Amygdala (tissue), 56 donors: ENCODE measurements around the gene SEMA7A.
"Not testable (repeated sequence)": the region's sequence is repeated elsewhere in the genome, so short reads cannot be mapped to it uniquely, and the experiment has no call there.

Source experiments
- DNase-seq, 56 donors: peaks; one replicate each; lab custom pipeline; 2025; lab: John Stamatoyannopoulos, UW

The SEMA7A gene

GRCh38 chr15:74390647-74391288 is 43.0 kb downstream of the SEMA7A start:
- DNase-seq, result no peak

- DNase-seq, result not testable (repeated sequence)
These were observed 43.6 kb downstream of the SEMA7A start for GRCh38 chr15:74390049-74390646.

DNA sequence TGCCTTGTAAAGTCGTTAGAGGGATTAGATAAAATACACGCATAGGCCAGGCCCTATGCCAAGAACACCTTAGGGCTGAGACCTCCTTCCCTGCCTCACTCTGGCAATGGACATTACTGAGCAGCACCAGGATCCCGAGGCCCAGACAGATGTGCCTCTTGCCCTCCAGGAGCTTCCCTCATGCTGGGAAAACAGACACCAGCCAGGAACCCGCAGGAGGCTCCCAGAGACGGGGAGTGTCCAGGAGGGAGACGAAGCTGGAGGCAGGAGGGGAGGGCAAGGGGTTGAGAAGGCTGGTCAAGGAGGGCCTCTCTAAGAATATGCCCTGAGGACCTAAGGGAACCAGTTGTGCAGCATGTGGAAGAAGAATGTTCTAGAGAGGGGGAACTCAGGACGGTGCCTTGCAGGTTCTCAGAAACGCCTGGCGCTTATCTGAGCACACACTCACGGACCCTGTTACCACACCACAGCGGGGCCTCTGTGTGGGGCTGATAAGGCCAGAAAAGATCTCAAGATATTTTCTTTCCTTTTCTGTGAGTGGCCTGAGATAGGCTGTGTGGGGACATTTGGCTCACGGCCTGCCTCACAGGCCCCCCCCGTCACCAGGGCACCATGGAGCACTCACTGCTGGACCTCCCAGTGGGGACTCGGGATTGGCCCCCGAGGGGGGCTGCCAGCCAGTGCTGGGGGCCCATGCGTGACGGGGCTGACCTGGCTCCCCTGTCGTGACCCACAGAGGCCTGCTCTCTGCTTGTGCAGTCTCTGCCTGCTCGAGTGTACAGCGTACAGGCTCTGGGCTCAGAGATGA is 44.3 kb downstream of the SEMA7A start:
- DNase-seq, result no peak

- DNase-seq, result no peak
These were observed 45.3 kb downstream of the SEMA7A start for GRCh38 chr15:74388363-74388951.

GRCh38 chr15:74387621-74388362 is 46.0 kb downstream of the SEMA7A start:
- DNase-seq, result no peak

DNA sequence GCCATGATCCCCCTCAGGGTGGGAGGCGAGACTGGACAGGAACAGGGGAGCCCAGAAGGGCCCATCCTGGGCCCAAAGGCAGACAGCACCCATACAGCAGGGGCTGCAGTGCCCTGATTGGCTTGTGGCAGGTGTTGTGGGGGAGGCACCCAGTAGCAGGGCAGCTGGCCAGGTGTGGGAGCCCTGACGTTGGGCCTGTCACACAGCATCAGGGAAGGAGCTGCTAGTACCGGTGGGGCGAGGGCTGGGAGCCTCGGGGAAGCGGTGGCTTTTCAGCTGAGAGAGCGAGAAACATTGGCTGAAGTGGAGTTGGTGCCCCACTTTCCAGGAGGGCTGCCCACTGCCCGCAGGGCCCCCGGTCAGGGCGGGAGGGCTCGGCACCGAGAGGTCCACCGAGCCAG is 46.6 kb downstream of the SEMA7A start:
- no peak for DNase-seq

DNA sequence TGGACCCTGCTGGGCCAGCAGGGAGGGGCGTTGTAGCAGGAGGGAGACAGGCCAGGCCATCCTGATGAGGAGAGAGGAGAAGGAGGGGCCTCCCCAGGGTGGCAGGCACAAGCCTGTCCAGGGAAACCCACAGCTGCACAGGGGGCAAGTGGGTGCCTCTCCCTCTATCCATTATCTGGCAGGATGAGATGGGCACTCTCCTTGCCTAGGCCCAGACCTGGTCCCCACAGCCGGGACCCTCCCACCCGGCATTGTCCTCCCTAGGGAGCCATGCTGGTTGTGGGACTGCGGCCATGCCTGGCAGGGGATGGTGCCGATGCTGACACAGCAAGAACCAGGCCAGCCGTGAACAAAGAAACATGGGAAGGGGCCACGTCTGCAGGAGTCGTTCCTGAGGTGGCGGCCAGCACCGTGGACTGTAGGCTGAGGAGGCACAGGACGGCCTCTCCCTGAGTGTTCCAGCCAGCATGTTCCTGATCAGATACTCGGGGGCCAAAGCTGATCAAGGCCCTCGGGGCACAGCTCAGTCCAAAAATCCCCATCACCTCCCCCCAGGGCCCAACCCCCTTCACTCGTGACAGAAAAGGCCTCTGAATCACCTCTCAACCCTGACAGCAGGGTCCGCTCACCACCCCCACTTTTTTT is 47.1 kb downstream of the SEMA7A start:
- DNase-seq, result no peak

GRCh38 chr15:74385733-74386132 is 48.0 kb downstream of the SEMA7A start:
- no peak for DNase-seq

GRCh38 chr15:74384881-74385643 is 48.7 kb downstream of the SEMA7A start:
- no peak for DNase-seq

DNA sequence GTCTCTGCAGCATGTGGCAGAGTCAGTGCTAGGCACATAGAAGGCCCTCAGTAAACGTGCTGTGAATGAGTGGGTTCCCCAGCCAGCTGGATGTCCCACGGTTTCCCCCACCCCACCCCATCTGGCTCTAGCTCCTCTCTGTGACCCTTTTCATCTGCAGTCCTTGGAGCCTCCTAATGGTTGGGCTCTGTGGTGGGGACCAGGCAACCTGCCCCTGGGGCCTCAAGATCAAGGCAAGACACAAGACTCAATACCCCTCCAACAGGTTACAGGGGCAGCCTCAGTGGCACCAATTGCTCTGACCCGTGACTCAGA is 49.2 kb downstream of the SEMA7A start:
- no peak for DNase-seq

DNA sequence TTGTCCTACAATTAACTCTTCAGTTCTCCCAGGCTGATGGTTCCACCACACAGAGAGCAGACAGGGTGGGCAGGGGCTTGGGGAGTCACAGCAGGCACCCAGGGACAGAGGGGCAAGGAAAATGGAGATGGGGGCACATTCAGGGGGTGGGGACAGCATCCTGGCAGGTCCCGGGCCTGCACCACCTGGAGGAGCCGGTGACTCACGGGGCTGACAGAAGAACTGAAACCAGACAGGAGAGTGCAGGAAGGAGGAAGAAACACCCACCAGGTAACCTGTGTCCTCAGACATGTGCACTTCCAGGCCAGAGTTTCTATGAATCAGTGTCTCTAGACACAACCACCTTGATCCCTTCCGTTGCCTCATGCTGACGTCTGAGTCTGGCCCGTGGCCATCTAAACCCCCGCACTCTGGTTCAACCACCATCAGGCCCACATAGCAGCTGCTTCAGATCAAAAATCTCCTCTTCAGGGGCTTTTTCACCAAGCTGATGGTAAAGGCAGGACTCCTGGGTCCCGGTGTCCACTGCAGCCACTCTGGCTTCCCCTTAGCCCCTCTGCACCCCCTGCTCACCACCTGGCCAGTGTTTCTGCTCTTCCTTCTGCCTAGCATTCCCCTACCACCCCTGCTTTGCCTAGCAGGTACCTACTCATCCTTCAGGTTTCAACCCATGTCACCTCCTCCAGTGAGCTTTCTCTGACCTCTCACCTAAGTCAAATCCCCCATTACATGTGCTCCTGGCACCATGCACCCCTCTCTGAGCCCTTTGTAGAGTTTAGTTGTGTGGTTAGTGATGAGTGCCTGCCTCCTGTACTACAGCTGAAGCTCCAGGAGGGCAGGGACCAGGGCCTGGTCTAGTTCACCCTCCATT is 49.8 kb downstream of the SEMA7A start:
- DNase-seq, result peak in 4 of 56 donors; percentile 14 to 34 (median 20)

DNA sequence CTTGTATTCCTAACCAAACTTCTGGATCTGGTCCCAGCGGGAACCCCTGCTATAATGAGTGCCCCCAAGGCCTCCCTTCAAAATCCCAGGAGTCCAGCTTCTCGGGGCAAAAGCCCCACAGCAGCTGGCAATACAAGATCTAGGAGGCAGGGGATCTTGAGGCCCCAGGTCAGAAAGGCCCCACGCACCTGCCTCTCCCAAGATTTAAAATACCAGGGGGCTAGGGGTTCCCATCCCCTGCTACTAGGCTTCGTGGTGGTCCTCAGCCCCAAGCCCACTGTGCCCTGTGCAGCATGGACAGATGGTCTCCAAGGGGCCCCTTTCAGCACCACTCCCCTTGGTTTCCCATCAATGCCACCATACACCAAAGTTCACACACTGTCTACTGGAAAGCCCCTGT is 50.5 kb downstream of the SEMA7A start:
- no peak for DNase-seq

DNA sequence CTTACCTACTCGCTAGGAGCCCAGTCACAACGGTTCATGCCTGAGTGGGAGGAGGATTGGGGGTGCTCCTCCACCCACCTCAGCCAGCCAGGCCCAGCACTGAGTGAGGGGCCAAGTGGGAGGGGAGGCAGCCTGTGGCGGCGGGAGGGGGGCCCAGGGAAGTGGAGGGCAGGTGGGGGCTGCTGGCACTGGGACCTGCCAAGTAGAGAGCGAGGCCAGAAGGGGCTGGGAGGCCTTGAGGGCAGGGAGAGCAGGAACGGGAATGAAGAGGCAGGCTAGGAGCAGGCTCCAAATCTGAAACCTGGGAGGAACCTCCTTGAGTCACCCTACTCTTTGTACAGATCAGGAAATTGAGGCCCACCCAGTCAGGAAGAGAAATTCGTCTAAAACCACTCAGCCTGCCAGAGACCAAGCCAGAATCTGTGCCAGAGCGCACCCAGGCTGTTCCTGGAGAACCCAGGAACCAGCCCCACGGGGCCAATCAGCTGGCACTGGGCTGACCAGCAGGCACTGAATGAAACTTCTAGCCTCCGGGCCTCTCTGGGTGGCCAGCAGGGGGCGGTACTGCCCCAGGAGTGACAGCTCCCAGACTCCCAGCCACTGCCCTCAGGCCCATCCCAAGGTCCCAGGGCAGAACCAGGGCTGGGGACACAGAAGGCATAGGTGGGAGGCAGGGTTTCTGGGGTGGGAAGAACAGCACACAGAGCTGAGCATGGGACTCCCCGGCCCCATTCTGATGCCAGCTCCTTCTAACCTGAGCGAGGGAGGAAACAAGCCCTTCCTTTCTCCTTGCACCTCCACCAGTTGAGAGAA is 51.5 kb downstream of the SEMA7A start:
- DNase-seq, result peak in 54 of 56 donors; percentile 26 to 96 (median 76)

DNA sequence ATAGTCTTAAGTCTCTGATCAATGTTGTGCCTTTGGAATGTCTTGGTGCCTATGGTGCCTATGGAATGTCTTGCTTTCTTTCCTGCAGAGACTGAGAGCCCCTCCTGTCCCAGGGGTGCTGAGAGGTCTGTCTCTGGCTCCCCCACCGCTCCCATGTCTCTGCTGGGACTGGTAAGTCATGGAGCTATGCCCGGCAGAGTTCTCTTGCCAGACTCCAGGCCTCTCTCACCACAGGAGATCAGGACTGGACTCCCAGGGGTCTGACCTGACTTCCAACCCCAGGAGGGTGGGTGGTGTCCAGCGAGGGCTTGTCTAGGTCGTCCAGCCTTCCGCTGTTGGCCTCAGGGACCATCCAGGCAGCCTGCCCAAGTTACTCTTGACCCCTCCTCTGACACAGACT is 52.3 kb downstream of the SEMA7A start:
- no peak for DNase-seq

DNA sequence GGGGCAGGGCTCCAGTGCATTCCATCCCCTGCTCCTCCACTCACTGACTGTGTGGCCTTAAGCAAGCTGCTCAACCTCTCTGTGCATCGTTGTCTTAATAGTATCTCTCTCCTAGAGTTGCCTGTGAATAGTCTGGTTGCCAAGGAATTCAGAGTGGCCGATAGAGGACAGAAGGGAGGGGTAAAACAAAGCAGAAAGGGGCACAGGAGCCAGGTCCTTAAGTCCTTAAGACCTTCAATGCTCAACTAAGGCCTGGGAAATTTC is 52.6 kb downstream of the SEMA7A start:
- DNase-seq, result no peak

- no peak for DNase-seq
These were observed 53.2 kb downstream of the SEMA7A start for GRCh38 chr15:74380361-74381189.

- DNase-seq, result no peak
These were observed 54.9 kb downstream of the SEMA7A start for GRCh38 chr15:74378848-74379247.
